ENCODE results near the gene MYOF.

MYOF gene, protein sequence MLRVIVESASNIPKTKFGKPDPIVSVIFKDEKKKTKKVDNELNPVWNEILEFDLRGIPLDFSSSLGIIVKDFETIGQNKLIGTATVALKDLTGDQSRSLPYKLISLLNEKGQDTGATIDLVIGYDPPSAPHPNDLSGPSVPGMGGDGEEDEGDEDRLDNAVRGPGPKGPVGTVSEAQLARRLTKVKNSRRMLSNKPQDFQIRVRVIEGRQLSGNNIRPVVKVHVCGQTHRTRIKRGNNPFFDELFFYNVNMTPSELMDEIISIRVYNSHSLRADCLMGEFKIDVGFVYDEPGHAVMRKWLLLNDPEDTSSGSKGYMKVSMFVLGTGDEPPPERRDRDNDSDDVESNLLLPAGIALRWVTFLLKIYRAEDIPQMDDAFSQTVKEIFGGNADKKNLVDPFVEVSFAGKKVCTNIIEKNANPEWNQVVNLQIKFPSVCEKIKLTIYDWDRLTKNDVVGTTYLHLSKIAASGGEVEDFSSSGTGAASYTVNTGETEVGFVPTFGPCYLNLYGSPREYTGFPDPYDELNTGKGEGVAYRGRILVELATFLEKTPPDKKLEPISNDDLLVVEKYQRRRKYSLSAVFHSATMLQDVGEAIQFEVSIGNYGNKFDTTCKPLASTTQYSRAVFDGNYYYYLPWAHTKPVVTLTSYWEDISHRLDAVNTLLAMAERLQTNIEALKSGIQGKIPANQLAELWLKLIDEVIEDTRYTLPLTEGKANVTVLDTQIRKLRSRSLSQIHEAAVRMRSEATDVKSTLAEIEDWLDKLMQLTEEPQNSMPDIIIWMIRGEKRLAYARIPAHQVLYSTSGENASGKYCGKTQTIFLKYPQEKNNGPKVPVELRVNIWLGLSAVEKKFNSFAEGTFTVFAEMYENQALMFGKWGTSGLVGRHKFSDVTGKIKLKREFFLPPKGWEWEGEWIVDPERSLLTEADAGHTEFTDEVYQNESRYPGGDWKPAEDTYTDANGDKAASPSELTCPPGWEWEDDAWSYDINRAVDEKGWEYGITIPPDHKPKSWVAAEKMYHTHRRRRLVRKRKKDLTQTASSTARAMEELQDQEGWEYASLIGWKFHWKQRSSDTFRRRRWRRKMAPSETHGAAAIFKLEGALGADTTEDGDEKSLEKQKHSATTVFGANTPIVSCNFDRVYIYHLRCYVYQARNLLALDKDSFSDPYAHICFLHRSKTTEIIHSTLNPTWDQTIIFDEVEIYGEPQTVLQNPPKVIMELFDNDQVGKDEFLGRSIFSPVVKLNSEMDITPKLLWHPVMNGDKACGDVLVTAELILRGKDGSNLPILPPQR (N-terminal part only)

DNA sequence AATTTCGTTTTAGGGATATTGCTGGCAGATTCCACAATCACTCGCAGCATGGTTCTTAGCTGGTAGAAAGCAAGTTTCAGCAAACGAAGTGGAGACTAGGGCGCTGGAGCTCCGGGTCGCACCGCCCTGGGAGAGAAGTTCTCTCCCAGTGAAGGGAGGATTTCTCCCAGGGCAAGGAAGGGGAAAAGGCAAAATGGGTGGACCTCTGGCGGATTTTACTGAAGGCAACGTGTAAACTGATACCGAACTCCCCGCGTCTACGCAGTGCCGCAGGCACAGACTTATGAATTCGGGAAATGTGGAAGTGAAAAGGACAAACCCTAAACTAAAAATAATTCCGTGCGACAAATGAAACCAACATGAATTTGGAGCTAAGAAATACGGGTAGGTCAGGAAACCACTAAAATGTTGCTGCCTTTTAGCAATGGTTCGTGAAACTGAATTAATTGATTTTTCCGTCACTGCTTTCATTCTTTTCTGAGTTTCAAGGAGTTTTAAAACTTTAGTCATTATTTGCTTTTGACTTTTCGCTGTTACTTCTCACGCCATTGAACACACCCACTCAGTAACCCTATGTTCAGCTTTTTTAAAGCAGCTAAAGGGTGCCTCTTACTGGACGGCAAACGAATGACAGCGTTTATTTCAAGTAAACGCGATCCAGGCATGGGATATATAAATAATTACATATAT, at the start of gene MYOF:
Gene MYOF (minus strand): TSS at position 190 of the 690 bp plus-strand sequence. CDS start 140 bp downstream, at position 50.
- TF ChIP-seq, protein P1, sequence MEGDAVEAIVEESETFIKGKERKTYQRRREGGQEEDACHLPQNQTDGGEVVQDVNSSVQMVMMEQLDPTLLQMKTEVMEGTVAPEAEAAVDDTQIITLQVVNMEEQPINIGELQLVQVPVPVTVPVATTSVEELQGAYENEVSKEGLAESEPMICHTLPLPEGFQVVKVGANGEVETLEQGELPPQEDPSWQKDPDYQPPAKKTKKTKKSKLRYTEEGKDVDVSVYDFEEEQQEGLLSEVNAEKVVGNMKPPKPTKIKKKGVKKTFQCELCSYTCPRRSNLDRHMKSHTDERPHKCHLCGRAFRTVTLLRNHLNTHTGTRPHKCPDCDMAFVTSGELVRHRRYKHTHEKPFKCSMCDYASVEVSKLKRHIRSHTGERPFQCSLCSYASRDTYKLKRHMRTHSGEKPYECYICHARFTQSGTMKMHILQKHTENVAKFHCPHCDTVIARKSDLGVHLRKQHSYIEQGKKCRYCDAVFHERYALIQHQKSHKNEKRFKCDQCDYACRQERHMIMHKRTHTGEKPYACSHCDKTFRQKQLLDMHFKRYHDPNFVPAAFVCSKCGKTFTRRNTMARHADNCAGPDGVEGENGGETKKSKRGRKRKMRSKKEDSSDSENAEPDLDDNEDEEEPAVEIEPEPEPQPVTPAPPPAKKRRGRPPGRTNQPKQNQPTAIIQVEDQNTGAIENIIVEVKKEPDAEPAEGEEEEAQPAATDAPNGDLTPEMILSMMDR (IDR thresholded peaks at IDR 0.05; ENCODE audit: insufficient read depth, missing control alignments) = peak; percentile 79

GRCh38 chr10:93518531-93518930, 36.4 kb upstream of the MYOF start:
- TF ChIP-seq, protein P1 (IDR thresholded peaks at IDR 0.05; ENCODE audit: insufficient read depth, missing control alignments) = no peak
- FAIRE-seq (no peak), DNase-seq (ENCODE audit: insufficient read length, low spot score) (no peak)

More for the DNA sequence above, at the start of gene MYOF:
- no peak for FAIRE-seq
- DNase-seq (ENCODE audit: insufficient read length, low spot score) = peak; percentile 46

DNA sequence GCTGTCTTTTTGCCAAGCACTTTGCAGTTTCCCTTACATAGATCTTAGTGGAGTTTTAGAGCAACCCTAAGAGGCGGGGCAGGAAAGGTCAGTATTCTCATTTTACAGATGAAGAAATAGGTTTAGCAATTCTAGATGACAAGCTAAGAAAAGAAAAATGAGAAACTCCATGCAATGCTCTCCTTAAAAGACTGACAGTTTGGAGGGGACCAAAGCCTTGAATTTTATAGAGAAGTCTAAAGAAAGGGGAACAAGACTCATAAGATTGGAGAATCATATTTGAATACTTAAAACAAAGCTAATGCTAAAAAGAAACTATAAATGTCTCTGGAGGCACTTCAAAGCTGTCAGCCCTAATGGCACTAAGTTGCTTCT, 33.9 kb upstream of the MYOF start:
- DNase-seq (ENCODE audit: insufficient read length, low spot score) (no peak), FAIRE-seq (no peak)
- TF ChIP-seq, protein P1 (IDR thresholded peaks at IDR 0.05; ENCODE audit: insufficient read depth, missing control alignments) = no peak

- no peak for DNase-seq (ENCODE audit: insufficient read length, low spot score)
- TF ChIP-seq, protein P1 (IDR thresholded peaks at IDR 0.05; ENCODE audit: insufficient read depth, missing control alignments) = no peak
- no peak for FAIRE-seq
Measured at GRCh38 chr10:93515071-93516005, 33.2 kb upstream of the MYOF start.

DNA sequence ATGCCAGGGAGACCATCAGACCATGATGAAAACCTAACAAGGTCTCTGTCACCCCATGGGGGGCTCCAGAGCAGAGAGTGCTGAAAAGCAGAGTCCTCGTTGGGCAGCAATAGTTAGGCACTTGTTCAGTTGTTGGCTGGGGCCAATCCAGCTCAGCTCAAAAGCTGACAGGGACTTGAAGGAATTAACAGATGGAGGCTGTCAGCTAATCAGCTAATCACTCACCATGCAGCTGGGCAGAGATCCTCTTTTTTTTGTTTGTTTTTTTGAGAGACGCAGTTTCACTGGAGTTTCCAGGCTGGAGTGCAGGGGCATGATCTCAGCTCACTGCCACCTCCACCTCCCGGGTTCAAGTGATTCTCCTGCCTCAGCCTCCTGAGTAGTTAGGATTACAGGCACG, 32.4 kb upstream of the MYOF start:
- peak; percentile 33 for DNase-seq (ENCODE audit: insufficient read length, low spot score)
- peak; percentile 81 for FAIRE-seq
- TF ChIP-seq, protein P1 (IDR thresholded peaks at IDR 0.05; ENCODE audit: insufficient read depth, missing control alignments) = no peak

Data from D721Med (cell line).